Loucy (cell line): Measurements from ENCODE around the gene TRIM67.

Experiments used
- H2AFZ ChIP-seq: fragments of 200-600 bp; sonication (generic); 2 replicates; pipeline ENCODE4 v1.6.0; 2016; ENCODE audit warnings: antibody characterized with exemption, mild to moderate bottlenecking, low read length, moderate library complexity
- H3F3A ChIP-seq: fragments of 200-600 bp; 2 replicates; pipeline ENCODE4 v1.6.0; 2016; ENCODE audit warnings: antibody characterized with exemption, low read depth, mild to moderate bottlenecking
- H3K27me3 ChIP-seq: fragments of 200-600 bp; sonication (generic); 2 replicates; pipeline ENCODE4 v1.6.1; 2014; ENCODE audit warnings: low read length, mild to moderate bottlenecking; ENCODE audit not compliant: insufficient read depth, poor library complexity, severe bottlenecking
- H3K36me3 ChIP-seq: fragments of 200-600 bp; sonication (generic); 2 replicates; pipeline ENCODE4 v1.6.1; 2016; ENCODE audit warnings: low read length; ENCODE audit not compliant: insufficient read depth
- H3K4me1 ChIP-seq: fragments of 200-600 bp; sonication (generic); 2 replicates; pipeline ENCODE4 v1.5.1; 2014; ENCODE audit warnings: low read length, mild to moderate bottlenecking; ENCODE audit not compliant: insufficient read depth, poor library complexity, severe bottlenecking
- H3K4me2 ChIP-seq: fragments of 200-600 bp; sonication (generic); 2 replicates; pipeline ENCODE4 v1.6.0; 2014; ENCODE audit warnings: antibody characterized with exemption, low read length, low read depth, mild to moderate bottlenecking; ENCODE audit not compliant: poor library complexity, severe bottlenecking
- H3K4me3 ChIP-seq: fragments of 200-600 bp; sonication (generic); 2 replicates; pipeline ENCODE4 v1.5.1; 2014; ENCODE audit warnings: low read length, mild to moderate bottlenecking, mixed read lengths; ENCODE audit not compliant: poor library complexity, severe bottlenecking
- H3K79me2 ChIP-seq: fragments of 200-600 bp; sonication (generic); 2 replicates; pipeline ENCODE4 v1.6.1; 2014; ENCODE audit warnings: low read length; ENCODE audit not compliant: insufficient read depth
- H3K9ac ChIP-seq: fragments of 200-600 bp; sonication (generic); 2 replicates; pipeline ENCODE4 v1.6.0; 2014; ENCODE audit warnings: mild to moderate bottlenecking, low read depth, low read length, moderate library complexity; ENCODE audit not compliant: poor library complexity, severe bottlenecking
- H3K9me2 ChIP-seq: fragments of 200-600 bp; sonication (generic); replicated peaks from 2 replicates; pipeline ENCODE4 v1.6.1; 2016; ENCODE audit warnings: low read depth, low read length, mixed read lengths
- H3K9me3 ChIP-seq: fragments of 200-600 bp; sonication (generic); 2 replicates; pipeline ENCODE4 v1.6.1; 2014; ENCODE audit warnings: mild to moderate bottlenecking, antibody characterized with exemption, low read length, low read depth; ENCODE audit not compliant: insufficient read depth
- H4K20me1 ChIP-seq: fragments of 200-600 bp; sonication (generic); 2 replicates; pipeline ENCODE4 v1.6.0; 2014; ENCODE audit warnings: antibody characterized with exemption, low read length, mild to moderate bottlenecking; ENCODE audit not compliant: insufficient read depth, poor library complexity, severe bottlenecking
- CTCF ChIP-seq: fragments of 200-600 bp; sonication (generic); conservative IDR thresholded peaks from 2 replicates; pipeline ENCODE4 v1.5.1; 2014; ENCODE audit warnings: mild to moderate bottlenecking, antibody characterized with exemption, low read length
- EZH2phosphoT487 ChIP-seq: fragments of 200-600 bp; IDR thresholded peaks from 2 replicates; pipeline ENCODE4 v1.6.1; 2018; ENCODE audit warnings: antibody characterized with exemption, mild to moderate bottlenecking, moderate library complexity, borderline replicate concordance

TRIM67 gene

GRCh38 chr1:231171623-231172197, 9.9 kb downstream of the TRIM67 start:
- Histone ChIP-seq H3K79me2 (no peaks in the 10 kb centered on the region), H3K36me3 (no peaks in the 10 kb centered on the region), H3K9me3 (no peaks in the 10 kb centered on the region), H3K4me2 (no peak overlapping the region), H3K9ac (no peak overlapping the region), H3F3A (no peaks in the 10 kb centered on the region), H3K9me2 (no peaks in the 10 kb centered on the region), H3K4me1 (no peaks in the 10 kb centered on the region), H2AFZ (no peak overlapping the region), H3K27me3 (no peaks in the 10 kb centered on the region), H3K4me3 (no peak overlapping the region), H4K20me1 (no peaks in the 10 kb centered on the region)
- TF ChIP-seq EZH2phosphoT487, result no peak
- TF ChIP-seq CTCF, result no peak

DNA sequence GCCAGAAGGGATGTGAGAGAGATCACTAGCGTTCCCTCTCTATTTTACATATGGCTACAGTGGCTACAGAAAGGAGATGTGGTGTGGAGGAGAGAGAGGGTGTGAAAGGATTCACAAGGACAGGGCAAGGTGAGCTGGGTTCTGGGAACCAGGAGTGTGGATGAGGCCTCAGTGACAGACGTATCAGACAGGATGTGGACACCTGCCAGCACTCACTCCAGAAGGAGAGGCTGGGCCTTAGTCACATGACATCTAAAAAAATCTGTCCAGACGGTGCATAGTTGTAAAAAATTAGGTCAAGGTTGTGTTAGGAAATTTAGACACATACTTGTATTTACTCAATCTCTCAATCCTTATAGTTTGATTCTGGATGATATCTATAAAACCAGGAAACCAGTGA, 10.6 kb downstream of the TRIM67 start:
- no peaks in the 10 kb centered on the region for H3K9me2 ChIP-seq
- H2AFZ ChIP-seq, result no peak overlapping the region
- TF ChIP-seq EZH2phosphoT487 (no peak), CTCF (no peak)
- H3K9ac ChIP-seq, result no peak overlapping the region
- H3K4me1 ChIP-seq, result no peaks in the 10 kb centered on the region
- H3K27me3 ChIP-seq, result no peaks in the 10 kb centered on the region
- no peaks in the 10 kb centered on the region for H3K36me3 ChIP-seq
- H3K4me3 ChIP-seq, result no peak overlapping the region
- no peaks in the 10 kb centered on the region for H4K20me1 ChIP-seq
- H3F3A ChIP-seq, result no peaks in the 10 kb centered on the region
- no peaks in the 10 kb centered on the region for H3K79me2 ChIP-seq
- H3K4me2 ChIP-seq, result no peak overlapping the region
- H3K9me3 ChIP-seq, result no peaks in the 10 kb centered on the region

DNA sequence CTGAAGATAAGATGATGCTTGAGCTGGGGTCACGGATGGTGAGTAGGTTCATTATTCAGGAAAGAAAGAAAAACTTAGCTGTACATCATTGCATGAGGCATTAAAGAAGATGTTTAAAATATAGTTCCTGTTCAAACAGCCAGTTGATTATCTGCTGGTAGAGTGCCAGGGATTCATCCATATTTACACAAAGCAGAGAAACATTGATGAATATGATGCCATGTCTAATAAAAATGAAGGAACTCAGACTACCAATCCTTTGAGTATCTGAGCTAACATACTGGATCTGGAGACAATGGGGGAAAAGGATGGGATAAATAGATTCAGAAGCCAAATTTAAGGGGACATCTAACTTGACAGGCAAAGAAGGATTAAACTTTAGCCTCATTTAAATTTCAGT, 14.6 kb downstream of the TRIM67 start:
- H3F3A ChIP-seq, result no peaks in the 10 kb centered on the region
- TF ChIP-seq CTCF (no peak), EZH2phosphoT487 (no peak)
- no peaks in the 10 kb centered on the region for H4K20me1 ChIP-seq
- no peaks in the 10 kb centered on the region for H3K9me3 ChIP-seq
- H3K9me2 ChIP-seq, result no peaks in the 10 kb centered on the region
- no peaks in the 10 kb centered on the region for H3K36me3 ChIP-seq
- no peaks in the 10 kb centered on the region for H3K4me1 ChIP-seq
- no peak overlapping the region for H3K4me2 ChIP-seq
- H3K9ac ChIP-seq, result no peak overlapping the region
- no peak overlapping the region for H2AFZ ChIP-seq
- no peaks in the 10 kb centered on the region for H3K79me2 ChIP-seq
- no peak overlapping the region for H3K4me3 ChIP-seq
- no peaks in the 10 kb centered on the region for H3K27me3 ChIP-seq
